Heart right ventricle (tissue), 16 donors: ENCODE measurements around the gene FNBP1. TPM values are rescaled to one million over a fixed set of nuclear protein-coding genes. Genes with fewer than 3 reads are reported as not detected.

Experiments used
- ATAC-seq, 8 donors: fragments of 200-7000 bp; cut with Tn5 transposase; one replicate each; pipeline ENCODE4 v1.9.1; 2020; ENCODE audit warnings: mild to moderate bottlenecking in 8 of 8, moderate library complexity in 8 of 8, moderate number of reproducible peaks in 1 of 8
- DNase-seq, 2 donors: peaks; one replicate each; pipeline ENCODE4 v3.0.0-alpha.2; 2020
- H3K27ac ChIP-seq, 10 donors: fragments of 200-600 bp; sonication (generic) in 2 of 10; one replicate each; pipeline versions ENCODE4 v1.5.0 to v1.8.0; 2020 to 2022; ENCODE audit warnings: mild to moderate bottlenecking in 3 of 10
- H3K27me3 ChIP-seq, 7 donors: fragments of 200-600 bp; one replicate each; pipeline ENCODE4 v1.8.0; 2021 to 2022; ENCODE audit warnings: mild to moderate bottlenecking in 2 of 7
- H3K36me3 ChIP-seq, 9 donors: fragments of 200-600 bp; sonication (generic) in 1 of 9; one replicate each; pipeline versions ENCODE4 v1.5.0 to v1.8.0; 2020 to 2022; ENCODE audit warnings: mild to moderate bottlenecking in 2 of 9
- H3K4me1 ChIP-seq, 9 donors: fragments of 200-600 bp; sonication (generic) in 1 of 9; one replicate each; pipeline versions ENCODE4 v1.5.0 to v1.8.0; 2020 to 2022; ENCODE audit warnings: mild to moderate bottlenecking in 4 of 9
- H3K4me3 ChIP-seq, 10 donors: fragments of 200-600 bp; sonication (generic) in 2 of 10; one replicate each; pipeline versions ENCODE4 v1.5.0 to v1.8.0; 2020 to 2022; ENCODE audit warnings: mild to moderate bottlenecking in 7 of 10, moderate library complexity in 2 of 10
- H3K9me3 ChIP-seq, 11 donors: fragments of 200-600 bp in 10 of 11; sonication (generic) in 2 of 11; one replicate each; pipeline versions ENCODE4 v1.5.0 to v1.8.0; 2013 to 2022; ENCODE audit warnings: mild to moderate bottlenecking in 2 of 11, control low read depth in 1 of 11, moderate library complexity in 1 of 11
- WGBS, 2 donors: extraction: QIAGEN DNeasy Blood & Tissue Kit; methylation state at CpG; one replicate each; pipeline ENCODE4 v1.1.7; 2013; ENCODE audit warnings: inconsistent platforms in 1 of 2; 5-methylcytosine and 5-hydroxymethylcytosine counted together
- intact Hi-C, 10 donors: fragments of 100-400 bp; cut with DNase I; formaldehyde crosslinking; loops; one replicate each; pipeline versions ENCODE4 v1.11.1 to v1.14.2; 2022
- polyA plus RNA-seq, 2 donors: library from polyadenylated mRNA; stranded (reverse); fragments of 200-250 nt; gene quantifications; one replicate each; pipeline ENCODE4 v1.2.3, GENCODE V29; 2013
- total RNA-seq, 10 donors: library from RNA; stranded (reverse); fragmentation: NEBNext Ultra II Directional in 3 of 10; extraction: Animal tissue kit (Norgen Biotek cat#: 25700) in 3 of 10; gene quantifications; one replicate each; pipeline versions ENCODE4 v1.2.1 to v1.2.4, GENCODE V29; 2021 to 2023
- TF ChIP-seq, protein P1 (sequence below), 9 donors: fragments of 200-600 bp; sonication (generic) in 2 of 9; IDR thresholded peaks; one replicate each; pipeline versions ENCODE4 v1.5.0 to v1.8.0; 2021 to 2022; ENCODE audit warnings: antibody characterized with exemption in 9 of 9, mild to moderate bottlenecking in 5 of 9, moderate library complexity in 1 of 9
- donor health status: Arrhythmogenic right ventricular cardiomyopathy.
- donor health status: ischemic (EF 13 %, LVEDD 7.1; RV severe dilation, severe dysfunction).
- donor health status: healthy with polysubstance abuse.
- donor health status: DM: no; HTN: yes; CAD: no.
- donor health status: DM: no; HTN: no; CAD: no.
- donor health status: ischemic (EF 25% LVEDD 6.9; RV normal size, moderate dysfunction).
- donor health status: ischemic (EF 25% LVEDD 5.7; RV mildly dilated, moderate dysfunction).
- donor health status: healthy.
- donor health status: DM: yes; HTN: yes; CAD: no.
- donor health status: Ischemic cardiomyopathy.
- donor health status: ischemic (EF 35%, LVEDD 5.7; RV mildly dilated, moderate dysfunction).
- donor health status: nonischemic (EF 11% LVEDD 7.7; RV severe dilation, severe dysfunction).
- donor health status: DM: yes; HTN: yes; CAD: no.
- donor health status: PGD.
- donor health status: ischemic (EF 29% LVEDD 5.4; RV normal size, mild dysfunction).
- donor health status: nonischemic (EF 23%, LVEDD 6.1; RV moderate dilation, normal function).

Gene FNBP1
- total and polyA plus RNA-seq, 12 donors: 7.4 to 38.4 (median 22.2) TPM

DNA sequence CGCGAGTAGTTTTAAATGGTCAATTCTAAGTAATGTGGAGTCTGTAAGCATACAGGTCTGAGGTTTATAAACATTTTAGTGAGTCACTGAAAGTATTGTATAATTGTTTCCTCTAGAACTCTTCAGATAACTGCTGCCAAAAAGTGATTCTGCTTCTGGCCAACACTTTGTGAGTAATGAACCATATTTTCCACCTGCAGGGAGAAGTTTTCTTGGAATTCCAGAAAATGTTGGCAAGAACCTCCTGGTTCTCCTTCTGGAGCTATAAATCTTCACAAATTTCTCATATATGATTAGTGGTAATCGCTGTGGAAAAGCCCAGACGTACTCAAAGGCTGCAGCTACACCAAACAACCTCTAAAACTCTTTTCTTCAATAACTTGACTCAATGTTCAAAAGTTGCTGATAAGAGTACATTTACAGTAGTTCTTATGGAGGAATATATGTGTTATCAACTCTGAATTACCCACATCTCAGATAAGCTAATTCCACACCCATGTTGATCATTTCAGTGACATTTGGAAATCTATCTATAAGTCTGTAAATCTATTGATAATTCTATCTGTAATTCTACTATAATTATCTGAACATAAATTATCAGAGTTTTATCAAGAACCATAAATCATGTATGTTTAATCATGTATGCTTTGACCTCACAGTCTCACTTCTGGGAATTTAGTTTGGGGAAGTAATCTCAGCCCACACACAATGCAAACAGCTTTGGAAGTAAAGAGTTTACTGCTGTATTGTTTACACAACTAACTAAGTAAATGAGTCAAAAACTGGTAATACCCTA, 74.1 kb downstream of the FNBP1 start:
- H3K4me3 ChIP-seq: no peak overlapping the region
- DNase-seq (no peak), ATAC-seq (peak in 6 of 8 donors; percentile 36 to 68 (median 54))
- peaks cover 0 to 45% (median 33%) of the 10 kb centered on the region in 9 donors for H3K4me1 ChIP-seq
- TF ChIP-seq, protein P1, sequence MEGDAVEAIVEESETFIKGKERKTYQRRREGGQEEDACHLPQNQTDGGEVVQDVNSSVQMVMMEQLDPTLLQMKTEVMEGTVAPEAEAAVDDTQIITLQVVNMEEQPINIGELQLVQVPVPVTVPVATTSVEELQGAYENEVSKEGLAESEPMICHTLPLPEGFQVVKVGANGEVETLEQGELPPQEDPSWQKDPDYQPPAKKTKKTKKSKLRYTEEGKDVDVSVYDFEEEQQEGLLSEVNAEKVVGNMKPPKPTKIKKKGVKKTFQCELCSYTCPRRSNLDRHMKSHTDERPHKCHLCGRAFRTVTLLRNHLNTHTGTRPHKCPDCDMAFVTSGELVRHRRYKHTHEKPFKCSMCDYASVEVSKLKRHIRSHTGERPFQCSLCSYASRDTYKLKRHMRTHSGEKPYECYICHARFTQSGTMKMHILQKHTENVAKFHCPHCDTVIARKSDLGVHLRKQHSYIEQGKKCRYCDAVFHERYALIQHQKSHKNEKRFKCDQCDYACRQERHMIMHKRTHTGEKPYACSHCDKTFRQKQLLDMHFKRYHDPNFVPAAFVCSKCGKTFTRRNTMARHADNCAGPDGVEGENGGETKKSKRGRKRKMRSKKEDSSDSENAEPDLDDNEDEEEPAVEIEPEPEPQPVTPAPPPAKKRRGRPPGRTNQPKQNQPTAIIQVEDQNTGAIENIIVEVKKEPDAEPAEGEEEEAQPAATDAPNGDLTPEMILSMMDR (IDR thresholded peaks at IDR 0.05): no peak
- peak overlapping the region in 4 of 10 donors; percentile 31 to 46 (median 44) for H3K27ac ChIP-seq
- no peaks in the 10 kb centered on the region for H3K27me3 ChIP-seq
- intact Hi-C loops: loop anchor here in 4 of 10 donors (5.0 to 10.0 kb wide), 3 partner anchors 37 to 84 kb away; partner anchors contain the start of gene FNBP1 (in 3 of the 4)
- 61 to 73% methylated on average over 4 of the region's 4 CpGs for WGBS, 2 donors
- H3K36me3 ChIP-seq: peaks cover 0 to 49% (median 10%) of the 10 kb centered on the region in 9 donors
- H3K9me3 ChIP-seq: no peaks in the 10 kb centered on the region

DNA sequence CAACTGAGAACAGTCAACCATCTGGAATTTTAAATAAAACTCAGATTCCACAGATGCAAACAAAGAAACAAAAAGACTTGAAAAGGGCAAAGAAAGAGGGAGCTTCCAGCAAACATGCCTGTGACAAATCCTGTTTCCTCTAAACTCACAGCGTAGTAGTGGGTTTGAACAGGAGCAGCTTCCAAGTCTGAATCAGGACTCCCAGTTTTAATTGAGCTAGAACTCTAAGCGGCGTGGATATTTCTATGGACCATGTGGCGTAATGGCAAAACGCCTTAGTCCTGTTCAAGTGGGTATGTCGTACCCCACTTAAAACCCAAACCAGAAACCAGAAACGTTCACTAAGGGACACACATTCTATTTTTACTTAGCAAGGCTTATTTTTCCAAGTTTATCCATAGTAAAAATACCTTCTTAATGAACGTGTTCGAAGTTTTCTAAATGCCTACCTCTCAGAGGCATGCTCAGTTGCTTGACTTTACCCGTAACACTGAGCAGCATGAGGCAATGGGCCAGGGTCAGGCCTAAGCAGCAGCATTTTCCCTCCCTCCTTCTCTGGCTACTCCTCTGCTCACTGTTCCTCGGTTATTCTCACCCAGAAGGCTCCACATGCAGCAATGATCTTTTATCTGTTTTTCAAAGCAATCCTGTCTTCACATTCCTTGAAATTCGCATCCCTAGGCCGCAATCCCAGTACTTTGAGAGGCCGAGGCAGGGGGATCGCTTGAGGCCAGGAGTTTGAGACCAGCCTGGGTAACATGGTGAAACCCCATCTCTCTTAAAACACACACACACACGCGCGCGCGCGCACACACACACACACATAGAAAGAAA, 77.9 kb downstream of the FNBP1 start:
- TF ChIP-seq, protein P1 (IDR thresholded peaks at IDR 0.05): no peak
- no peaks in the 10 kb centered on the region for H3K27me3 ChIP-seq
- 71 to 73% methylated on average over 21 of the region's 21 CpGs for WGBS, 2 donors
- H3K36me3 ChIP-seq: peaks cover 0 to 27% (median 0%) of the 10 kb centered on the region in 9 donors
- no peaks in the 10 kb centered on the region for H3K9me3 ChIP-seq
- H3K4me1 ChIP-seq: peaks cover 8 to 72% (median 50%) of the 10 kb centered on the region in 9 donors
- intact Hi-C loops: loop anchor here in 5 of 10 donors (5.0 to 10.0 kb wide), 4 partner anchors 33 to 80 kb away; partner anchors contain the start of gene FNBP1 (in 3 of the 5)
- H3K4me3 ChIP-seq: no peak overlapping the region
- peak overlapping the region; percentile 5 to 97 (median 90) for H3K27ac ChIP-seq
- ATAC-seq (peak in 2 of 8 donors; percentile 28 to 39), DNase-seq (no peak)

DNA sequence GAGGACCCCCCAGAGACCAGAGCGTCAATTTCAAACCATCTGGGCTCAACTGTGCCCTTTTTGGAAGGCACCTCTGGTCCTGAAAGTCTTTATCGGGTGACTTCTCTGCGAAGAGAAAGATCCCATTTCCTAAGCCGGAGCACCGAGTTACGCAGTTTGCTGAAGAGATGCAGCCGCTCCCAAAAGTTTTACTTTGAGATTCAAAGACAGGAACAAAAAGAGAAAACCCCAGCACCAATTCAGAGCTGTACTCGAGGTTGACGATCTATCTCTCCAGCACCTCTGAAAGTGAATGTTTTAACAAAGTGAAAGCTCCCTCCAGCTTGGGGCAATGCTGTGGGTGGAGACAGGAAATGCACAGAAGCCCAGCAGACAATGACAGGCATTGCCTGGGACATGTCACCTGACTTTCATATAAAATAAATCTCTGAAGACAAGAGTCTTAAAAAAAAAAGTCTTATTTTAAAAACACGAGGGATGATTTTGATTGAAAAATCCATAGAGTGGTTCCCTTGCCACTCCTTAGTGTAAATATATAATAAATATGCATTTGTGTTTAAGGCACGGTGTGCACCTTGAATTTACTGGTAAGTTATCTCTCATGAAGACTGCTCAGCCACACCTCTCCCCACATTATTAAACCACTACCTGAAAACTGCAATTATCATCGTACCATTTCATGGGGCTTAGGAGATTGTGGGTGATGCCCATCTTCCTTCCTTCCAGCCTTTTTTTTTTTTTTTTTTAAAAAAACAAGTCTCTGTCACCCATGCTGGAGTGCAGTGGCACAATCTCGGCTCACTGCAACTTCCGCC, 79.9 kb downstream of the FNBP1 start:
- Histone ChIP-seq H3K27me3 (no peaks in the 10 kb centered on the region), H3K4me3 (peak overlapping the region in 9 of 10 donors; percentile 32 to 61 (median 56)), H3K36me3 (peaks cover 0 to 33% (median 0%) of the 10 kb centered on the region in 9 donors), H3K4me1 (peaks cover 3 to 62% (median 37%) of the 10 kb centered on the region in 9 donors), H3K9me3 (no peaks in the 10 kb centered on the region), H3K27ac (peak overlapping the region; percentile 76 to 97 (median 91))
- intact Hi-C loops: loop anchor here in 5 of 10 donors (5.0 to 10.0 kb wide), 3 partner anchors 76 to 82 kb away; partner anchors contain the start of gene FNBP1 (in 3 of the 5)
- WGBS, 2 donors: 32 to 49% methylated on average over 14 of the region's 14 CpGs
- TF ChIP-seq, protein P1 (IDR thresholded peaks at IDR 0.05): no peak
- ATAC-seq (peak; percentile 72 to 90 (median 82)), DNase-seq (peak in 1 of 2 donors; percentile 56)
